SK-N-MC (cell line): Measurements from ENCODE around the gene MUS81.

ENCODE experiments used
- DNase-seq: peaks from one replicate; pipeline ENCODE4 v3.0.0-alpha.2; 2011; ENCODE audit warnings: low read depth, low spot score
- H3K27ac ChIP-seq: fragments of 200-600 bp; sonication (generic); 2 replicates; pipeline ENCODE4 v1.5.1; 2016; ENCODE audit warnings: mixed run types
- H3K36me3 ChIP-seq: fragments of 200-600 bp; sonication (generic); 2 replicates; pipeline ENCODE4 v1.6.1; 2017; ENCODE audit warnings: antibody characterized with exemption, low read length, mixed read lengths; ENCODE audit not compliant: insufficient read depth
- H3K4me3 ChIP-seq: fragments of 200-600 bp; sonication (generic); 2 replicates; pipeline ENCODE4 v1.5.1; 2016
- H3K9ac ChIP-seq: fragments of 200-600 bp; sonication (generic); 2 replicates; pipeline ENCODE4 v1.8.0; 2017; ENCODE audit warnings: mixed run types, mixed read lengths; ENCODE audit not compliant: insufficient read length
- H3K9me3 ChIP-seq: fragments of 200-600 bp; sonication (generic); 2 replicates; pipeline ENCODE4 v1.6.1; 2017; ENCODE audit warnings: low read depth, mild to moderate bottlenecking, antibody characterized with exemption, low read length, moderate library complexity, mixed read lengths
- EZH2 ChIP-seq: fragments of 200-600 bp; sonication (generic); IDR thresholded peaks from one replicate; pipeline ENCODE4 v1.6.1; 2017; ENCODE audit warnings: antibody characterized with exemption
- FOXP2 ChIP-seq: optimal IDR thresholded peaks from 2 replicates; pipeline ENCODE3; 2011; ENCODE audit warnings: mild to moderate bottlenecking, moderate library complexity; ENCODE audit not compliant: insufficient read depth; ENCODE audit errors: extremely low read length, control extremely low read depth
- POLR2AphosphoS5 ChIP-seq: IDR thresholded peaks from 2 replicates; pipeline ENCODE4 v1.6.1; 2012; ENCODE audit warnings: mild to moderate bottlenecking, low read depth, low read length, borderline replicate concordance

Gene MUS81

DNA sequence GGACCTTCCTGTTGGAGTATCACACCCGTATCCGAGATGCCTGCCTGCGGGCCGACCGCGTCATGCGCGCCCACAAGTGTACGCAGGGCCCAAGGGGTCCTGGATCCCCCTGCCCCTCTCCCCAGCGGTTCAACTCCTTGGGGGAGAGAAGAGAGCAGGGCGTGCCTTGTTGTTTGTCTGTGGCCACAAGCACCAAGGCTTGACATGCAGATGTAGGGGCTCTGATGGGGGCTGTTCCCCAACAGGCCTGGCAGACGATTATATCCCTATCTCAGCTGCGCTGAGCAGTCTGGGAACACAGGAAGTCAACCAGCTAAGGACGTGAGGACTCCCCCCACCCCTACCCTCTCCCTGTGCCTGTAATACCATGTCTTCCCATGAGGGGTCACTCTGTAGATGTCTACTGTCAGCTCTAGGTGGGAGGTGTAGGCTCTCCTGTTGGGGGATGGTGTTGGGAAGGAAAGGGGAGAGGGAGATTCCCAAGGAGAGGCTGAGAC, 9.1 kb upstream of the MUS81 start:
- H3K36me3 ChIP-seq, result peaks cover 31% of the 10 kb centered on the region
- H3K4me3 ChIP-seq, result no peak overlapping the region
- no peak overlapping the region for H3K9ac ChIP-seq
- DNase-seq, result no peak
- no peak overlapping the region for H3K27ac ChIP-seq
- no peaks in the 10 kb centered on the region for H3K9me3 ChIP-seq
- TF ChIP-seq EZH2 (no peak), POLR2AphosphoS5 (peak; percentile 28; the same call in 1 of the 2 replicates), FOXP2 (no peak)

DNA sequence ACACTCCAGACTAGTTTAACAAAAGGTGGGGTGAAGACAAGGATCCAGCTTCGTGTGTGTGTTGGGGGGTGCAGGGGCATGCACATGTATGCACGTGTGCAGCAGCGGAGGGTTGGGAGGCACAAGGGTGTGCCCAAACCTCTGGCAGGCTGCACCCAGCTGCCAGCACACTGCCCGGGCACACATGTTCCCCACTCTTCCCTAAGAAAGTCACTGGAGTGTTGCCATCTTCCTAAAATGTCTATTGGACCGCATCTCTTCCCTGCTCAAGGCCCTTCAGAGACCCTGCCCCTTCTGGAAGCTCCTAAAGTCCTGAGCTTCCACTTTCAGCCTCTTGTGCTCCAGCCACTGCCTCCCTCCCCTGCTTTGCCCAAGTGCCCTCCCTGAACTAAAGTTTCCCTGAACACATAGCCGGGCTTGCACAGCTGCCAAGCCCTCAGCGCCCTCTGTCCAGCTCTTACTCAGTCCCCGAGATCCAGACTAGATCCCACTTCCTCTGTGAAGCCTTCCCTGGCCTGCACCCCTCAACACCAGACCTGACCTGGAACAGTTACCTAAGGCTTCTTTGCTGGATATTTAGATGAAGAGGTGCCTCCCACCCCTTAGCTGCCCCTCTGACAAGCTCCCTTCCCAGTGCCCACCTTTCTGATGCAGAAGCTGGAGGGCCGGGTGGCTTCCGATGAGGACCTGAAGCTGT, 8.3 kb upstream of the MUS81 start:
- Histone ChIP-seq H3K36me3 (peaks cover 37% of the 10 kb centered on the region), H3K9me3 (no peaks in the 10 kb centered on the region), H3K9ac (no peak overlapping the region), H3K4me3 (no peak overlapping the region), H3K27ac (0 out of 2 replicates have a peak overlapping the region, but pooled peaks have one; percentile 11)
- DNase-seq, result no peak
- TF ChIP-seq POLR2AphosphoS5 (no peak; the same call in 1 of the 2 replicates), EZH2 (no peak), FOXP2 (no peak)

DNA sequence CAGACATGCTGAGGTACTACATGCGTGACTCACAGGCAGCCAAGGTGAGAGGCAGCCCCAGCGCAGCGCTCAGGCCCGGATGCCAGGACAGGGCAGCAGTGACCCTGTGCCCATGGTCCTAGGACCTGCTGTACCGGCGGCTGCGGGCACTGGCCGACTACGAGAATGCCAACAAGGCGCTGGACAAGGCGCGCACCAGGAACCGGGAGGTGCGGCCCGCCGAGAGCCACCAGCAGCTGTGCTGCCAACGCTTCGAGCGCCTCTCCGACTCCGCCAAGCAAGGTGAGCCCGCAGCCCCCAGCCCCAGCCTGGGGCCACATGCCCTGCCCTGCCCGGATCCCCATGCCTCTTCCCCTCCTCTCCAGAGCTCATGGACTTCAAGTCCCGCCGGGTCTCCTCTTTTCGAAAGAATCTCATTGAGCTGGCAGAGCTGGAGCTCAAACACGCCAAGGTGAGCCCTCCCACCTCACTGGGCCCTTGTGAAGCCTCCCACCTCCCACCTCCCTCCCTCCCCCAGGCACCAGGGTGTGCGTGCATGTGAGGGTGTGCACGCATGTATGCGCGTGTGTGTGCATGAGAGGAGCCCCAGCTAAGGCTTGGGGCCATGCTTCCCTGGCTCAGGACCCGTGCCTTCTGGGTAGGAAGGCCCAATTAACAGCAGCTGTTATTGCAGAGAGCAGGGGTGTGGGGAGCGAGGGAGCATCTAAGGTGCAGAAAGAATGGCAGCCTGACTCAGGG, 7.6 kb upstream of the MUS81 start:
- no peaks in the 10 kb centered on the region for H3K9me3 ChIP-seq
- H3K4me3 ChIP-seq, result no peak overlapping the region
- no peak overlapping the region for H3K27ac ChIP-seq
- TF ChIP-seq EZH2 (no peak), POLR2AphosphoS5 (peak; percentile 48), FOXP2 (no peak)
- H3K9ac ChIP-seq, result no peak overlapping the region
- no peak for DNase-seq
- peaks cover 37% of the 10 kb centered on the region for H3K36me3 ChIP-seq

DNA sequence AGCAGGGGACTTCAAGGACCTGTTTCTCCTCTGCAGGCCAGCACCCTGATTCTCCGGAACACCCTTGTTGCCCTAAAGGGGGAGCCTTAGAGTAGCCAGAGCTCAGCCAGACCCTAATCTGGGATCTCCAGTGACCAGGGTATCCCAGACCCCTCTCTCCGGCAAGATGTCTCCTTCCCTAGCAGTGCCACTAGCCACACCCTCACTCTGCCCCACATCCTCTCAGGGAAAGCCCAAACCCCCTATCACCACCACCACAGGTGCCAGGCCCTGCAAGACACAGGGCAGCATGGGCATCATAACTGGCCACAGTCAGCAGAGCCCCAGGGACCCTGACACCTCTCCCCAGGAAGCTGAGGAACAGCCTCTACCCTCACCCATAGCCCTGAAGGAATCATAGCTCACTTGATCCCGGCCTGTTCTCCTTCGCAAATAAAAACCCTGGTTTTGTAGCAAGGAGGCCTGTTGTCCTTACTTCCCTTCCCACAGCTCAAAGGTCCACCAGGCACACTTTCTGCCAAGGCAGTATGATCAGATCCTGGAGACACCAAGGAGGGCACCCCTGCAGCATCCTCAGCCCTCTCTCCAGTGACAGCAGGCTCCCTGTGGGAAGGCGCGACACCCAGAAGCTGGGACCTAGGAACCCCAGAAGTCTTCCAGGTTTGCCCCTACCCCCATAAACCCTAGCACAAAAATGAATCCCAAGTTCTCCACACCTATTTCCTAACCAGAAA, 6.8 kb upstream of the MUS81 start:
- Histone ChIP-seq H3K27ac (no peak overlapping the region), H3K4me3 (no peak overlapping the region), H3K36me3 (peaks cover 37% of the 10 kb centered on the region), H3K9ac (no peak overlapping the region), H3K9me3 (no peaks in the 10 kb centered on the region)
- no peak for DNase-seq
- TF ChIP-seq EZH2 (no peak), FOXP2 (no peak), POLR2AphosphoS5 (no peak)

DNA sequence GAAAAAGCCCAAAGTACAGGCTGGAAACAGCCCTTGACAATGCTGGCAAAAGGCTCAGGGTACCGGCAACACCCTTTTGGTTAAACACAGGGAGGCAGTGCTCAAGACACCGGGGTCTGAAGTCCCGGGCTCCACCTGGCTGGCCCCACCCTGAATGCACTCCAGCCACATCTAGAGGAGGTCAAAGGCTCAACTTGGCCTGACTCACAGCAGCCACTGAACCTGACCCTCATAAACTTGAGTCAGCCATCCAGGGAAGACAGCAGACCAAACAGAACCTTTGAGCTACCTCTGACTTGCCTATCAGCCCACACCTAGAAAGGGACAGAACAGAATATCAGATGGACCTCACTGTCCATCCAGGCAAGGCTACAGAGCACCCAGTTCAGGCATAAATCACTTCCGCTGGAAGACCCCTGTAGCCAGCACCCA, 6.1 kb upstream of the MUS81 start:
- Histone ChIP-seq H3K9ac (no peak overlapping the region), H3K36me3 (peaks cover 37% of the 10 kb centered on the region)

DNA sequence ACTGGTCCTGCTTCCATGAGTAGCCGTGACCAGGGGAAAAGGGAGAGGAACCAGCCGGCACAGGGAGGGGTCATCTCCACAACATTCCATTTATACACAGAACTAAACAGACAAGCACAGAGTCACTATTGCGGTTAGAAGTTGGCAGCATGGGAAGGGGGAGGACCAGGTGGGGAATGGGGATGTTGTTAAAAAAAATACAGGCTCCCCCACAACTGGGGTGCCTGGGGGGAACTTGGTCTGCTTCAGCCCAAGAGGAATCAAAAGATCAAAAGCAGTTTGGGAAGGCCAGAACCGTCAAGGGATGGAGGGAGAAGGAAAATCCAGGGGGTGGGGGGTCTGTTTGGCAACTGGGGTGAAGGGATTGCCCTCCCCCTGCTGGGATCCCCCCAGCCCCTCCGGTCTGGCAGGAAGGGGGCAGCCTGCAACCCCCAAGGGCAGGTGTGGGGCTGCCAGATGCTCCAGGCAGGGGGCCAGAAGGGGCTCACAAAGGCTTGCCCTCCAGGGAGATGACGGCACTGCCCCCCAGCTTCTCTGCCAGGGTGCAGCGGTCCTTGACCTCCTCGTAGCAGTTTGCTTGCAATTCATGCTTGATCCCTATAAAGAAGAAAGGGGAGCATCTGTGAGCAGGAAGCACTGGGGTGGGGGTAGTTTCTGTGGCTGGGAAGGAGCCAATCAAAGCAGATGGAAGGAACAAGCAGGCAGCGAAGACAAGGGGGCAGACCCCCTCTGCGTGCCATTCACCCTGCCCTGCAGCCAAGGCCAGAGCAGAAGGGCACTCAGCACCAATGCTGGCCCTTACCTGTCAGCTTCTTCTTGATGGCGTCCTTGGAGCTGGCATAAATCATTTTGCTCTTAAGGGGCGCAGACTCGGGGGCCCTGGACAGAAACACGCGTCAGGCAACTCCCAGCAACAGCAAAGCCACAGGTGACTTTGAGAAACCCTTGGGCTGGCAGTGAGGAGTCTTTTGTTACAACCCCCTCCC, 5.1 kb upstream of the MUS81 start:
- H3K27ac ChIP-seq, result no peak overlapping the region
- H3K9me3 ChIP-seq, result no peaks in the 10 kb centered on the region
- no peak for TF ChIP-seq EZH2
- TF ChIP-seq POLR2AphosphoS5, result no peak
- TF ChIP-seq FOXP2, result no peak
- H3K9ac ChIP-seq, result no peak overlapping the region
- no peak overlapping the region for H3K4me3 ChIP-seq
- H3K36me3 ChIP-seq, result peaks cover 37% of the 10 kb centered on the region
- no peak for DNase-seq

More for the DNA sequence above, 6.1 kb upstream of the MUS81 start:
- TF ChIP-seq POLR2AphosphoS5 (no peak), EZH2 (no peak)
- DNase-seq, result no peak
- Histone ChIP-seq H3K4me3 (no peak overlapping the region), H3K27ac (no peak overlapping the region), H3K9me3 (no peaks in the 10 kb centered on the region)

DNA sequence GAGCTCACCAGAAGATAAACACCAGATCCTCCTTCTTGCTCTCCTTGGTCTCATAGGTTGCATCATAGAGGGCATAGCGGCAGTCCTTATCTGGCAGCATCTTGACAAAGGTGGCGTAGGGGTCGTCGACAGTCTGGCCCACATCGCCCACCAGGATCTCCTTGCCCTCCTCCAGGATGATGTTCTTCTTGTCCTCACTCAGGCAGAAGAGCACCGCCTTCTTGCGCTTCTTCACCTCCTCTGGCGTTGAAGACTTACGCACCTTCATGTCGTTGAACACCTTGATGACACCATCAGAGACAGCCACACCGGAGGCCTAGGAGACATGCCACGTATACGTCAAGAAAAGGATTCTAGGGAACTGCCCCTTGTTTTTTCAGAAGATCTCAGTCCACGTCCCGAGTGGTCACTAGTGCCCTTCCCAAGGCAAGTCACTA, 4.3 kb upstream of the MUS81 start:
- Histone ChIP-seq H3K9ac (peak overlapping the region; percentile 77), H3K4me3 (peak overlapping the region; percentile 87), H3K9me3 (no peaks in the 10 kb centered on the region), H3K36me3 (peaks cover 37% of the 10 kb centered on the region), H3K27ac (no peak overlapping the region)
- DNase-seq, result no peak
- TF ChIP-seq POLR2AphosphoS5, result no peak
- TF ChIP-seq FOXP2, result no peak
- no peak for TF ChIP-seq EZH2
